K562 (cell line): Measurements from ENCODE around the gene OR10J5. TPM values are rescaled to one million over a fixed set of nuclear protein-coding genes. Genes with fewer than 3 reads are reported as not detected.
"Not testable (repeated sequence)": the region's sequence is repeated elsewhere in the genome, so short reads cannot be mapped to it uniquely, and the experiment has no call there.

ENCODE experiments used
- ATAC-seq: fragments of 200-7000 bp; cut with Tn5 transposase; 3 replicates; pipeline ENCODE4 v1.9.1; 2020; ENCODE audit warnings: moderate library complexity
- BruUV-seq: library from RNA; stranded (reverse); fragments of 400-500 nt; replicated peaks from 2 replicates; lab custom pipeline; 2021; lab: Mats Ljungman, UMichigan
- CTCF ChIA-PET: fragments of 300-600 bp; formaldehyde crosslinking; extraction: SDS; loops from one replicate; lab custom pipeline; 2021; ENCODE audit warnings: low intra/inter-chr PET ratio; lab: Yijun Ruan, JAX
- POLR2A ChIA-PET: fragments of 300-600, 350-650 bp; sonication (Branson Sonifier 250); formaldehyde crosslinking; extraction: SDS; loops from one replicate; lab custom pipeline; 2021; ENCODE audit warnings: antibody characterized with exemption, inconsistent platforms; lab: Yijun Ruan, JAX
- DNase-seq, 4 experiments: peaks; one replicate each; pipeline versions ENCODE4 v3.0.0 to v3.0.0-alpha.2; 2011 to 2018; ENCODE audit warnings: low spot score in 3 of 4, mixed read lengths in 3 of 4; ENCODE audit errors: extremely low read depth in 1 of 4
- FAIRE-seq: peaks from 2 replicates; lab custom pipeline; 2011; peaks lifted over from hg19 to GRCh38; lab: Jason Lieb, UNC
- H2AFZ ChIP-seq: 2 replicates; pipeline ENCODE4 v1.6.0; 2011; ENCODE audit warnings: low read depth, low read length, control low read depth, inconsistent platforms
- H3K27ac ChIP-seq: fragments of 200-600 bp; 3 replicates; pipeline ENCODE4 v1.8.0; 2011; ENCODE audit warnings: low read depth, mild to moderate bottlenecking, control low read depth, inconsistent platforms, low read length, moderate library complexity, mixed read lengths; ENCODE audit errors: extremely low read depth
- H3K27me3 ChIP-seq, 2 experiments: fragments of 300-600 bp in 1 of 2; 2 replicates in 1 of 2; 3 replicates in 1 of 2; pipeline versions ENCODE4 v1.6.0 to v1.8.0; 2011; ENCODE audit warnings: inconsistent platforms in 2 of 2, low read length in 2 of 2, mild to moderate bottlenecking in 1 of 2, mixed read lengths in 1 of 2, moderate library complexity in 1 of 2; ENCODE audit not compliant: control insufficient read depth in 2 of 2, insufficient read depth in 2 of 2
- H3K36me3 ChIP-seq: fragments of 300-600 bp; 3 replicates; pipeline ENCODE4 v1.8.0; 2011; ENCODE audit warnings: mild to moderate bottlenecking, low read length, inconsistent platforms; ENCODE audit not compliant: control insufficient read depth, insufficient read depth
- H3K4me1 ChIP-seq, 2 experiments: fragments of 200-600 bp in 1 of 2; replicated peaks in 1 of 2; 2 replicates in 1 of 2; 3 replicates in 1 of 2; pipeline versions ENCODE4 v1.5.1 to v1.8.0; 2011; ENCODE audit warnings: inconsistent platforms in 2 of 2, low read length in 2 of 2, mild to moderate bottlenecking in 1 of 2, mixed read lengths in 1 of 2, moderate library complexity in 1 of 2; ENCODE audit not compliant: control insufficient read depth in 2 of 2, insufficient read depth in 2 of 2
- H3K4me2 ChIP-seq: 2 replicates; pipeline ENCODE4 v1.6.1; 2011; ENCODE audit warnings: low read length, control low read depth, inconsistent platforms, mixed read lengths; ENCODE audit not compliant: insufficient read depth
- H3K4me3 ChIP-seq: fragments of 200-600 bp; sonication (generic), shearing (Covaris generic); 2 replicates; pipeline ENCODE4 v1.5.1; 2016; ENCODE audit warnings: control low read depth, inconsistent platforms
- H3K79me2 ChIP-seq: fragments of 200-600 bp; 3 replicates; pipeline ENCODE4 v1.8.0; 2011; ENCODE audit warnings: low read length, inconsistent platforms; ENCODE audit not compliant: control insufficient read depth, insufficient read depth
- H3K9ac ChIP-seq, 2 experiments: 2 replicates each; pipeline versions ENCODE4 v1.6.0 to v1.6.1; 2011; ENCODE audit warnings: low read depth in 2 of 2, low read length in 2 of 2, control low read depth in 1 of 2, inconsistent platforms in 1 of 2, mild to moderate bottlenecking in 1 of 2, mixed read lengths in 1 of 2; ENCODE audit not compliant: insufficient read depth in 1 of 2
- H3K9me1 ChIP-seq: one replicate; pipeline ENCODE4 v1.6.0; 2011; ENCODE audit warnings: inconsistent platforms, mild to moderate bottlenecking, low read length, moderate library complexity; ENCODE audit not compliant: control insufficient read depth, insufficient read depth
- H3K9me3 ChIP-seq: replicated peaks from 2 replicates; pipeline ENCODE4 v1.5.1; 2011; ENCODE audit warnings: low read depth, low read length, inconsistent platforms; ENCODE audit not compliant: control insufficient read depth, insufficient read depth
- H4K20me1 ChIP-seq: replicated peaks from 2 replicates; pipeline ENCODE4 v1.6.1; 2011; ENCODE audit warnings: low read length, inconsistent platforms, mixed read lengths; ENCODE audit not compliant: control insufficient read depth, insufficient read depth
- EGR1 ChIP-seq: fragments of 450-650 bp; conservative IDR thresholded peaks from 2 replicates; pipeline ENCODE4 v1.6.1; 2017; ENCODE audit warnings: mild to moderate bottlenecking
- ETS2 ChIP-seq: IDR thresholded peaks from 2 replicates; pipeline ENCODE4 v1.6.1; 2016; ENCODE audit warnings: borderline replicate concordance, missing genetic modification characterization, mild to moderate bottlenecking, moderate library complexity, missing compliant biosample characterization; ENCODE audit not compliant: poor library complexity, severe bottlenecking
- HDAC3 ChIP-seq: fragments of 450-650 bp; IDR thresholded peaks from 2 replicates; pipeline ENCODE4 v1.6.1; 2018; ENCODE audit warnings: borderline replicate concordance, mild to moderate bottlenecking, moderate library complexity; ENCODE audit not compliant: partially characterized antibody
- WGBS: fragments of 100-300 bp; shearing (Covaris generic); methylation state at CpG from one replicate; pipeline ENCODE4 v1.1.6; 2016; ENCODE audit warnings: low coverage, mixed read lengths; ENCODE audit not compliant: insufficient coverage; ENCODE audit errors: missing lambda C conversion rate; 5-methylcytosine and 5-hydroxymethylcytosine counted together
- in situ Hi-C: fragments of 300-500 bp; cut with MboI; formaldehyde crosslinking; loops from 4 replicates; pipeline ENCODE4 v1.15.0; 2018; ENCODE audit warnings: inconsistent platforms, mixed read lengths
- intact Hi-C: fragments of 100-400 bp; cut with micrococcal nuclease; formaldehyde crosslinking; loops from 2 replicates; pipeline ENCODE4 v1.14.2; 2022
- polyA plus RNA-seq, 8 experiments: library from polyadenylated mRNA; depleted of rRNA in 4 of 8; stranded (reverse) in 5 of 8; unstranded in 3 of 8; fragments of >200 nt; fragmentation: Nextera tagmentation in 2 of 8; fragmentation: Illumina TruSeq in 1 of 8; extraction: Ambion mirVana in 2 of 8; extraction: Trizol in 1 of 8; gene quantifications; 2 replicates each; pipeline versions ENCODE4 v1.2.1 to v1.2.3, GENCODE V29; 2011 to 2014; ENCODE audit warnings: inconsistent platforms in 1 of 8, missing spikeins in 1 of 8
- total RNA-seq, 7 experiments: library from RNA; depleted of rRNA in 6 of 7; stranded (reverse); fragments of >200 nt in 6 of 7; fragmentation: Illumina TruSeq in 2 of 7; extraction: Trizol in 2 of 7; gene quantifications; 2 replicates each; pipeline versions ENCODE4 v1.2.1 to v1.2.3, GENCODE V29; 2011 to 2021; ENCODE audit warnings: low replicate concordance in 1 of 7
- TF ChIP-seq, protein P1 (sequence below): fragments of 150-350 bp; conservative IDR thresholded peaks from 2 replicates; pipeline ENCODE4 v1.6.1; 2014; ENCODE audit warnings: low read length
- TF ChIP-seq, protein P2 (sequence below): fragments of 250-450 bp; sonication (Bioruptor Pico); IDR thresholded peaks from 2 replicates; pipeline ENCODE4 v1.4.0; 2020; ENCODE audit warnings: mild to moderate bottlenecking, moderate library complexity

Gene OR10J5
- total and polyA plus RNA-seq, 9 of the 15 experiments (the other 6 are each of a cell fraction or from before 2014, with no cell fraction given) = not detected

DNA sequence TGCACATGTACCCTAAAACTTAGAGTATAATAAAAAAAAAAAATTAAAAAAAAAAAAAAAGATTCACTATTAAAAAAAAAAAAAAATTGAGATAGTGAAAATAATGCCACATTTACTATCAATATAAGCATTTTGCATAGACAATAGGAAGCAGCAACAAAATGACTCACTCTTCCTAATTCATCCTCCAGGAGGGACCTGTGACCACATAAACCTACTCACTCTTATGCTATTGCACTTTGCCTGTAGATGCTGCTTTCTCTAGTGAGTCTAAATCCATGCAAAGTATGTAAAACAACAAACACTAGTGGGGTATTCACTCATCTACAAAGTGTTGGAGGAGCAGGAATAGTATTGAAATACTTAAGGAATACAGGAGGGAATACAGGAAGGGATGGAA lies 2.9 kb downstream of the OR10J5 start (continued):
- TF ChIP-seq, protein P1, sequence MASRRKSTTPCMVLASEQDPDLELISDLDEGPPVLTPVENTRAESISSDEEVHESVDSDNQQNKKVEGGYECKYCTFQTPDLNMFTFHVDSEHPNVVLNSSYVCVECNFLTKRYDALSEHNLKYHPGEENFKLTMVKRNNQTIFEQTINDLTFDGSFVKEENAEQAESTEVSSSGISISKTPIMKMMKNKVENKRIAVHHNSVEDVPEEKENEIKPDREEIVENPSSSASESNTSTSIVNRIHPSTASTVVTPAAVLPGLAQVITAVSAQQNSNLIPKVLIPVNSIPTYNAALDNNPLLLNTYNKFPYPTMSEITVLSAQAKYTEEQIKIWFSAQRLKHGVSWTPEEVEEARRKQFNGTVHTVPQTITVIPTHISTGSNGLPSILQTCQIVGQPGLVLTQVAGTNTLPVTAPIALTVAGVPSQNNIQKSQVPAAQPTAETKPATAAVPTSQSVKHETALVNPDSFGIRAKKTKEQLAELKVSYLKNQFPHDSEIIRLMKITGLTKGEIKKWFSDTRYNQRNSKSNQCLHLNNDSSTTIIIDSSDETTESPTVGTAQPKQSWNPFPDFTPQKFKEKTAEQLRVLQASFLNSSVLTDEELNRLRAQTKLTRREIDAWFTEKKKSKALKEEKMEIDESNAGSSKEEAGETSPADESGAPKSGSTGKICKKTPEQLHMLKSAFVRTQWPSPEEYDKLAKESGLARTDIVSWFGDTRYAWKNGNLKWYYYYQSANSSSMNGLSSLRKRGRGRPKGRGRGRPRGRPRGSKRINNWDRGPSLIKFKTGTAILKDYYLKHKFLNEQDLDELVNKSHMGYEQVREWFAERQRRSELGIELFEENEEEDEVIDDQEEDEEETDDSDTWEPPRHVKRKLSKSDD = no peak
- TF ChIP-seq, protein P2, sequence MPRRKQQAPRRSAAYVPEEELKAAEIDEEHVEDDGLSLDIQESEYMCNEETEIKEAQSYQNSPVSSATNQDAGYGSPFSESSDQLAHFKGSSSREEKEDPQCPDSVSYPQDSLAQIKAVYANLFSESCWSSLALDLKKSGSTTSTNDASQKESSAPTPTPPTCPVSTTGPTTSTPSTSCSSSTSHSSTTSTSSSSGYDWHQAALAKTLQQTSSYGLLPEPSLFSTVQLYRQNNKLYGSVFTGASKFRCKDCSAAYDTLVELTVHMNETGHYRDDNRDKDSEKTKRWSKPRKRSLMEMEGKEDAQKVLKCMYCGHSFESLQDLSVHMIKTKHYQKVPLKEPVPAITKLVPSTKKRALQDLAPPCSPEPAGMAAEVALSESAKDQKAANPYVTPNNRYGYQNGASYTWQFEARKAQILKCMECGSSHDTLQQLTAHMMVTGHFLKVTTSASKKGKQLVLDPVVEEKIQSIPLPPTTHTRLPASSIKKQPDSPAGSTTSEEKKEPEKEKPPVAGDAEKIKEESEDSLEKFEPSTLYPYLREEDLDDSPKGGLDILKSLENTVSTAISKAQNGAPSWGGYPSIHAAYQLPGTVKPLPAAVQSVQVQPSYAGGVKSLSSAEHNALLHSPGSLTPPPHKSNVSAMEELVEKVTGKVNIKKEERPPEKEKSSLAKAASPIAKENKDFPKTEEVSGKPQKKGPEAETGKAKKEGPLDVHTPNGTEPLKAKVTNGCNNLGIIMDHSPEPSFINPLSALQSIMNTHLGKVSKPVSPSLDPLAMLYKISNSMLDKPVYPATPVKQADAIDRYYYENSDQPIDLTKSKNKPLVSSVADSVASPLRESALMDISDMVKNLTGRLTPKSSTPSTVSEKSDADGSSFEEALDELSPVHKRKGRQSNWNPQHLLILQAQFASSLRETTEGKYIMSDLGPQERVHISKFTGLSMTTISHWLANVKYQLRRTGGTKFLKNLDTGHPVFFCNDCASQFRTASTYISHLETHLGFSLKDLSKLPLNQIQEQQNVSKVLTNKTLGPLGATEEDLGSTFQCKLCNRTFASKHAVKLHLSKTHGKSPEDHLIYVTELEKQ (CRISPR knock-in tag) = no peak
- TF ChIP-seq EGR1 = no peak
- no peak for TF ChIP-seq HDAC3
- TF ChIP-seq ETS2 = no peak

DNA sequence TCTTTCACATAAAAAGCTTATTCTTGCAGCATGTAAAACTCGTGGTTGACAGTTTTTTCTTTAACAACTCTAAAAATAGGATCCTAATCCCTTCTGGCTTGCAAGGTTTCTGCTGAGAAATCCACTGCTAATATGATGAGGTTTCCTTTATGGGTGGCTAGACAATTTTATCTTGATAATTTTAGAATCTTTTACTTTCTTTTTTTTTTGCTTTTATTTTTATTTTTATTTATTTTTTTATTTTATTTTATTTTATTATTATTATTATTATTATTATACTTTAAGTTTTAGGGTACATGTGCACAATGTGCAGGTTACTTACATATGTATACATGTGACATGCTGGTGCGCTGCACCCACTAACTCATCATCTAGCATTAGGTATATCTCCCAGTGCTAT lies 11.0 kb downstream of the OR10J5 start:
- ATAC-seq, H3K9ac ChIP-seq, FAIRE-seq, H3K36me3 ChIP-seq, BruUV-seq, H3K79me2 ChIP-seq, H4K20me1 ChIP-seq, H3K4me2 ChIP-seq, H3K4me1 ChIP-seq, H3K9me1 ChIP-seq, H3K27me3 ChIP-seq, intact Hi-C loops, CTCF ChIA-PET, H2AFZ ChIP-seq, H3K9me3 ChIP-seq, in situ Hi-C loops, H3K4me3 ChIP-seq, H3K27ac ChIP-seq, DNase-seq, POLR2A ChIA-PET: not testable (repeated sequence)
- WGBS = 0% methylated on average over 2 of the region's 2 CpGs
